ENCODE data around the gene EFNA5. TPM values are rescaled to one million over a fixed set of nuclear protein-coding genes. Genes with fewer than 3 reads are reported as not detected.
A peak's percentile ranks its signal among the peaks of the same experiment; 100 is the strongest.

EFNA5 gene
- total and polyA plus RNA-seq, 2 experiments from 2014 or later = 7.5 to 10.1 TPM

DNA sequence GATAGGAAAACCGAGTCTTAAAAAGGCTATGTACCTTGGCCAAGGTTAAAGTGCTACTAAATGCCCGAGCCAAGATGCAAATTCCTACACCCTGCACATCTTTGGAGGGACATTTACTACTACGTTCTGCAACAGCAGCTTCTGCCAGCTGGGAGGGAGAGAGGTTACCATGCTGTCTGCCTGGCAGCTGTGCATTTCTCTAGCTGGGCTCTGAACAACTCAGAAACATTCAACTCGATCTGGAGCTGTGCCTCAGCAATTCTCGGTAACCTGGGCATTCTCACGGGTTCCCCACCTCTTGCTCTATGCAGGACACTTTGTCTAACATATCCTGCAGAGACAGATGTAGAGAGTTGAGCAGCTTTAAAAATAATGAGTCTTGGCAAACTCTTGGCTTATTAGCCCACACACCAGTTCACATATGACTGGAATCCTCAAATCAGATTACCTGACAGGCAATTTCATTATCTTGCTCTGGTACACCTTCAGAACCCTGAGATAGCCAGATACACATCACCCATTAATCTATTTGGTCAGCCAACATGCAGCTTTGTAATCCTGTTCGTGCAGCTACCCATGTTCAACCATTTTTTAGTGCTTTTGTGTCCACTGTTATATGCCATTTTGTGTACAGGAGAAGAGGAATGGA lies 115.8 kb downstream of the EFNA5 start:
- Histone ChIP-seq H3F3A (replicated peaks; ENCODE audit: low read depth) (no peaks in the 10 kb centered on the region), H3K36me3 (ENCODE audit: insufficient read depth) (no peaks in the 10 kb centered on the region), H3K9me2 (ENCODE audit: insufficient read depth) (no peaks in the 10 kb centered on the region), H3K79me2 (replicated peaks; ENCODE audit: insufficient read depth) (peaks cover 4% of the 10 kb centered on the region; the same call in 1 of the 2 replicates), H2AFZ (no peak overlapping the region), H3K4me2 (no peak overlapping the region), H3K4me3 (no peak overlapping the region), H3K27me3 (ENCODE audit: insufficient read depth) (no peaks in the 10 kb centered on the region), H4K20me1 (replicated peaks; ENCODE audit: insufficient read depth) (no peaks in the 10 kb centered on the region), H3K27ac (ENCODE audit: low read depth) (no peak overlapping the region), H3K4me1 (ENCODE audit: insufficient read depth) (peaks cover 25% of the 10 kb centered on the region)
- no peaks in the 10 kb centered on the region for H3K36me3 Mint-ChIP-seq (ENCODE audit: low read depth)
- DNase-seq (ENCODE audit: low spot score) = no peak
- peak overlapping the region; percentile 67; the same call in 1 of the 2 replicates for H3K27ac Mint-ChIP-seq
- H3K9me3 Mint-ChIP-seq = no peaks in the 10 kb centered on the region
- peaks cover 45% of the 10 kb centered on the region for H3K4me1 Mint-ChIP-seq
- no peak overlapping the region for H3K4me3 Mint-ChIP-seq
- no peak for TF ChIP-seq EZH2phosphoT487 (IDR thresholded peaks at IDR 0.05; ENCODE audit: unreplicated experiment)
- TF ChIP-seq, protein P1, sequence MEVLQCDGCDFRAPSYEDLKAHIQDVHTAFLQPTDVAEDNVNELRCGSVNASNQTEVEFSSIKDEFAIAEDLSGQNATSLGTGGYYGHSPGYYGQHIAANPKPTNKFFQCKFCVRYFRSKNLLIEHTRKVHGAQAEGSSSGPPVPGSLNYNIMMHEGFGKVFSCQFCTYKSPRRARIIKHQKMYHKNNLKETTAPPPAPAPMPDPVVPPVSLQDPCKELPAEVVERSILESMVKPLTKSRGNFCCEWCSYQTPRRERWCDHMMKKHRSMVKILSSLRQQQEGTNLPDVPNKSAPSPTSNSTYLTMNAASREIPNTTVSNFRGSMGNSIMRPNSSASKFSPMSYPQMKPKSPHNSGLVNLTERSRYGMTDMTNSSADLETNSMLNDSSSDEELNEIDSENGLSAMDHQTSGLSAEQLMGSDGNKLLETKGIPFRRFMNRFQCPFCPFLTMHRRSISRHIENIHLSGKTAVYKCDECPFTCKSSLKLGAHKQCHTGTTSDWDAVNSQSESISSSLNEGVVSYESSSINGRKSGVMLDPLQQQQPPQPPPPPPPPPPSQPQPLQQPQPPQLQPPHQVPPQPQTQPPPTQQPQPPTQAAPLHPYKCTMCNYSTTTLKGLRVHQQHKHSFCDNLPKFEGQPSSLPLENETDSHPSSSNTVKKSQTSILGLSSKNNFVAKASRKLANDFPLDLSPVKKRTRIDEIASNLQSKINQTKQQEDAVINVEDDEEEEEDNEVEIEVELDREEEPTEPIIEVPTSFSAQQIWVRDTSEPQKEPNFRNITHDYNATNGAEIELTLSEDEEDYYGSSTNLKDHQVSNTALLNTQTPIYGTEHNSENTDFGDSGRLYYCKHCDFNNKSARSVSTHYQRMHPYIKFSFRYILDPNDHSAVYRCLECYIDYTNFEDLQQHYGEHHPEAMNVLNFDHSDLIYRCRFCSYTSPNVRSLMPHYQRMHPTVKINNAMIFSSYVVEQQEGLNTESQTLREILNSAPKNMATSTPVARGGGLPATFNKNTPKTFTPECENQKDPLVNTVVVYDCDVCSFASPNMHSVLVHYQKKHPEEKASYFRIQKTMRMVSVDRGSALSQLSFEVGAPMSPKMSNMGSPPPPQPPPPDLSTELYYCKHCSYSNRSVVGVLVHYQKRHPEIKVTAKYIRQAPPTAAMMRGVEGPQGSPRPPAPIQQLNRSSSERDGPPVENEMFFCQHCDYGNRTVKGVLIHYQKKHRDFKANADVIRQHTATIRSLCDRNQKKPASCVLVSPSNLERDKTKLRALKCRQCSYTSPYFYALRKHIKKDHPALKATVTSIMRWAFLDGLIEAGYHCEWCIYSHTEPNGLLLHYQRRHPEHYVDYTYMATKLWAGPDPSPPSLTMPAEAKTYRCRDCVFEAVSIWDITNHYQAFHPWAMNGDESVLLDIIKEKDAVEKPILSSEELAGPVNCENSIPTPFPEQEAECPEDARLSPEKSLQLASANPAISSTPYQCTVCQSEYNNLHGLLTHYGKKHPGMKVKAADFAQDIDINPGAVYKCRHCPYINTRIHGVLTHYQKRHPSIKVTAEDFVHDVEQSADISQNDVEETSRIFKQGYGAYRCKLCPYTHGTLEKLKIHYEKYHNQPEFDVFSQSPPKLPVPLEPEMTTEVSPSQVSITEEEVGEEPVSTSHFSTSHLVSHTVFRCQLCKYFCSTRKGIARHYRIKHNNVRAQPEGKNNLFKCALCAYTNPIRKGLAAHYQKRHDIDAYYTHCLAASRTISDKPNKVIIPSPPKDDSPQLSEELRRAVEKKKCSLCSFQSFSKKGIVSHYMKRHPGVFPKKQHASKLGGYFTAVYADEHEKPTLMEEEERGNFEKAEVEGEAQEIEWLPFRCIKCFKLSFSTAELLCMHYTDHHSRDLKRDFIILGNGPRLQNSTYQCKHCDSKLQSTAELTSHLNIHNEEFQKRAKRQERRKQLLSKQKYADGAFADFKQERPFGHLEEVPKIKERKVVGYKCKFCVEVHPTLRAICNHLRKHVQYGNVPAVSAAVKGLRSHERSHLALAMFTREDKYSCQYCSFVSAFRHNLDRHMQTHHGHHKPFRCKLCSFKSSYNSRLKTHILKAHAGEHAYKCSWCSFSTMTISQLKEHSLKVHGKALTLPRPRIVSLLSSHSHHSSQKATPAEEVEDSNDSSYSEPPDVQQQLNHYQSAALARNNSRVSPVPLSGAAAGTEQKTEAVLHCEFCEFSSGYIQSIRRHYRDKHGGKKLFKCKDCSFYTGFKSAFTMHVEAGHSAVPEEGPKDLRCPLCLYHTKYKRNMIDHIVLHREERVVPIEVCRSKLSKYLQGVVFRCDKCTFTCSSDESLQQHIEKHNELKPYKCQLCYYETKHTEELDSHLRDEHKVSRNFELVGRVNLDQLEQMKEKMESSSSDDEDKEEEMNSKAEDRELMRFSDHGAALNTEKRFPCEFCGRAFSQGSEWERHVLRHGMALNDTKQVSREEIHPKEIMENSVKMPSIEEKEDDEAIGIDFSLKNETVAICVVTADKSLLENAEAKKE (CRISPR knock-in tag; IDR thresholded peaks at IDR 0.05) = no peak
- no peak for TF ChIP-seq EZH2 (IDR thresholded peaks at IDR 0.05; ENCODE audit: low read depth, unreplicated experiment)
- no peak for TF ChIP-seq STAT1 (IDR thresholded peaks at IDR 0.05; ENCODE audit: unreplicated experiment)
- no peak for TF ChIP-seq ZNF114 (CRISPR knock-in tag; IDR thresholded peaks at IDR 0.05)
- TF ChIP-seq, protein P2, sequence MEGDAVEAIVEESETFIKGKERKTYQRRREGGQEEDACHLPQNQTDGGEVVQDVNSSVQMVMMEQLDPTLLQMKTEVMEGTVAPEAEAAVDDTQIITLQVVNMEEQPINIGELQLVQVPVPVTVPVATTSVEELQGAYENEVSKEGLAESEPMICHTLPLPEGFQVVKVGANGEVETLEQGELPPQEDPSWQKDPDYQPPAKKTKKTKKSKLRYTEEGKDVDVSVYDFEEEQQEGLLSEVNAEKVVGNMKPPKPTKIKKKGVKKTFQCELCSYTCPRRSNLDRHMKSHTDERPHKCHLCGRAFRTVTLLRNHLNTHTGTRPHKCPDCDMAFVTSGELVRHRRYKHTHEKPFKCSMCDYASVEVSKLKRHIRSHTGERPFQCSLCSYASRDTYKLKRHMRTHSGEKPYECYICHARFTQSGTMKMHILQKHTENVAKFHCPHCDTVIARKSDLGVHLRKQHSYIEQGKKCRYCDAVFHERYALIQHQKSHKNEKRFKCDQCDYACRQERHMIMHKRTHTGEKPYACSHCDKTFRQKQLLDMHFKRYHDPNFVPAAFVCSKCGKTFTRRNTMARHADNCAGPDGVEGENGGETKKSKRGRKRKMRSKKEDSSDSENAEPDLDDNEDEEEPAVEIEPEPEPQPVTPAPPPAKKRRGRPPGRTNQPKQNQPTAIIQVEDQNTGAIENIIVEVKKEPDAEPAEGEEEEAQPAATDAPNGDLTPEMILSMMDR (conservative IDR thresholded peaks at IDR 0.05; ENCODE audit: low read depth in 2 of 2) = no peak
- no peak for TF ChIP-seq POLR2AphosphoS5 (IDR thresholded peaks at IDR 0.05; ENCODE audit: low read depth)
- TF ChIP-seq NANOG (IDR thresholded peaks at IDR 0.05; ENCODE audit: borderline replicate concordance) = no peak
- no peak for TF ChIP-seq CREB1 (CRISPR knock-in tag; IDR thresholded peaks at IDR 0.05; ENCODE audit: low read depth)
- TF ChIP-seq, protein P3, sequence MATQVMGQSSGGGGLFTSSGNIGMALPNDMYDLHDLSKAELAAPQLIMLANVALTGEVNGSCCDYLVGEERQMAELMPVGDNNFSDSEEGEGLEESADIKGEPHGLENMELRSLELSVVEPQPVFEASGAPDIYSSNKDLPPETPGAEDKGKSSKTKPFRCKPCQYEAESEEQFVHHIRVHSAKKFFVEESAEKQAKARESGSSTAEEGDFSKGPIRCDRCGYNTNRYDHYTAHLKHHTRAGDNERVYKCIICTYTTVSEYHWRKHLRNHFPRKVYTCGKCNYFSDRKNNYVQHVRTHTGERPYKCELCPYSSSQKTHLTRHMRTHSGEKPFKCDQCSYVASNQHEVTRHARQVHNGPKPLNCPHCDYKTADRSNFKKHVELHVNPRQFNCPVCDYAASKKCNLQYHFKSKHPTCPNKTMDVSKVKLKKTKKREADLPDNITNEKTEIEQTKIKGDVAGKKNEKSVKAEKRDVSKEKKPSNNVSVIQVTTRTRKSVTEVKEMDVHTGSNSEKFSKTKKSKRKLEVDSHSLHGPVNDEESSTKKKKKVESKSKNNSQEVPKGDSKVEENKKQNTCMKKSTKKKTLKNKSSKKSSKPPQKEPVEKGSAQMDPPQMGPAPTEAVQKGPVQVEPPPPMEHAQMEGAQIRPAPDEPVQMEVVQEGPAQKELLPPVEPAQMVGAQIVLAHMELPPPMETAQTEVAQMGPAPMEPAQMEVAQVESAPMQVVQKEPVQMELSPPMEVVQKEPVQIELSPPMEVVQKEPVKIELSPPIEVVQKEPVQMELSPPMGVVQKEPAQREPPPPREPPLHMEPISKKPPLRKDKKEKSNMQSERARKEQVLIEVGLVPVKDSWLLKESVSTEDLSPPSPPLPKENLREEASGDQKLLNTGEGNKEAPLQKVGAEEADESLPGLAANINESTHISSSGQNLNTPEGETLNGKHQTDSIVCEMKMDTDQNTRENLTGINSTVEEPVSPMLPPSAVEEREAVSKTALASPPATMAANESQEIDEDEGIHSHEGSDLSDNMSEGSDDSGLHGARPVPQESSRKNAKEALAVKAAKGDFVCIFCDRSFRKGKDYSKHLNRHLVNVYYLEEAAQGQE (IDR thresholded peaks at IDR 0.05; ENCODE audit: unreplicated experiment) = no peak
- no peak for TF ChIP-seq ZNF331 (CRISPR knock-in tag; IDR thresholded peaks at IDR 0.05; ENCODE audit: low read depth)
- TF ChIP-seq JUNB (IDR thresholded peaks at IDR 0.05; ENCODE audit: unreplicated experiment) = no peak
- TF ChIP-seq, protein P4, sequence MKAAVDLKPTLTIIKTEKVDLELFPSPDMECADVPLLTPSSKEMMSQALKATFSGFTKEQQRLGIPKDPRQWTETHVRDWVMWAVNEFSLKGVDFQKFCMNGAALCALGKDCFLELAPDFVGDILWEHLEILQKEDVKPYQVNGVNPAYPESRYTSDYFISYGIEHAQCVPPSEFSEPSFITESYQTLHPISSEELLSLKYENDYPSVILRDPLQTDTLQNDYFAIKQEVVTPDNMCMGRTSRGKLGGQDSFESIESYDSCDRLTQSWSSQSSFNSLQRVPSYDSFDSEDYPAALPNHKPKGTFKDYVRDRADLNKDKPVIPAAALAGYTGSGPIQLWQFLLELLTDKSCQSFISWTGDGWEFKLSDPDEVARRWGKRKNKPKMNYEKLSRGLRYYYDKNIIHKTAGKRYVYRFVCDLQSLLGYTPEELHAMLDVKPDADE (IDR thresholded peaks at IDR 0.05) = no peak
- peaks cover 3% of the 10 kb centered on the region for H3K27me3 Mint-ChIP-seq (ENCODE audit: insufficient read depth, low read depth, poor library complexity)
- no peak for ATAC-seq
